Measurements from ENCODE around the gene DNAJB13. TPM values are rescaled to one million over a fixed set of nuclear protein-coding genes. Genes with fewer than 3 reads are reported as not detected.

The DNAJB13 gene
- total and polyA plus RNA-seq, 2 of the 13 experiments (the other 11 are each of a cell fraction or from before 2014, with no cell fraction given): 2.3 TPM; not detected in 1

DNA sequence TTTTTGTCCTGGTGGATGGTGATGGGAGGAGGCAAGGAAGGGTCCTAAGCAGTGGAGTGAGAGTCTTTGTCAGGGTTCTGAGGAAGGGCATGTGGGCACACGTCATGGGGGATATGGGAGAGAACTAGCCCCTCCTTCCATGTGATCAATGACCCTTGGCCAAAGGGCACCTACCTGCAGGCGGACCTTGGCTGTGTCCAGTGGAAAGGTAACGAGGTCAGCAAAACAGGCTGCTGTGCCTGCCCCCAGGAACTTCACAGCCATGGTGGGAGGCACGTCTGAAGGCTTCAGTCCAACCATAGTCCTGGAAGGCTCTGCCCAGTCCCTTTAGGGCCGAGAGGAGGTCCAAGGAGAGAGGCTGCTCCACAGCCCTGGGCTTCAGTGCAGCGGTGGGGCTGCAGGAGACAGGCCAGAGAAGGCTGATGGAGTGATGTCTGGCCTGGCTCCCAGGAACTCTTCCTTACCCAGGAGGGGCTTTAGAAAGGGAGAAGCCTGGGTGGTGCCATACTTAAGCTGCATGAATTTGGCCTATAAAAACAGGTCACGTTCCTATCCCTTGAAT is 56.0 kb downstream of the DNAJB13 start:
- H3K4me2 ChIP-seq (ENCODE audit: low read depth, low read length): no peak overlapping the region
- in situ Hi-C loops (cut with HindIII; ENCODE audit: extremely low pct_ligation_motif_present, low pct_unique_long_range_greater_than_20kb) (no loop called here), intact Hi-C loops (cut with micrococcal nuclease; ENCODE audit: unreplicated experiment) (no loop called here)
- no peak overlapping the region for H3K9ac ChIP-seq (ENCODE audit: insufficient read depth, low read depth, low read length)
- H3K4me1 ChIP-seq (ENCODE audit: insufficient read depth, low read length): peaks cover 41% of the 10 kb centered on the region
- H3K9me3 ChIP-seq (ENCODE audit: low read length): no peaks in the 10 kb centered on the region
- no TSS peak for BruUV-seq (replicated peaks)
- no peak overlapping the region; a peak in 1 of 6 replicates for H3K4me3 ChIP-seq (replicated peaks in 1 of 3; ENCODE audit: insufficient read depth in 1 of 3, low read depth in 2 of 3, low read length in 3 of 3)
- H4K20me1 ChIP-seq (ENCODE audit: insufficient read depth, low read length): no peaks in the 10 kb centered on the region
- ATAC-seq: peak; percentile 26; the same call in 2 of the 3 replicates
- WGBS (ENCODE audit: low lambda C conversion rate): 25% methylated on average over 5 of the region's 7 CpGs
- H3K27me3 ChIP-seq (ENCODE audit: control insufficient read depth in 1 of 2, insufficient read depth in 2 of 2, low read length in 2 of 2): no peaks in the 10 kb centered on the region
- no peak overlapping the region for H3K27ac ChIP-seq (ENCODE audit: extremely low read length, insufficient read depth, low read length)
- no peak for FAIRE-seq
- DNase-seq (ENCODE audit: low spot score): no peak
- ChIA-PET POLR2A (interaction anchor here (1.0 kb wide), 1 partner anchor 12 kb away, joined by 3 read pairs; no protein-coding TSS in a partner anchor), CTCF (ENCODE audit: low intra/inter-chr PET ratio, low total read pairs) (no interaction called here)
- H3K36me3 ChIP-seq (replicated peaks in 1 of 2; ENCODE audit: control insufficient read depth in 1 of 2, insufficient read depth in 2 of 2, low read length in 2 of 2): no peaks in the 10 kb centered on the region
- no peak overlapping the region for H2AFZ ChIP-seq (ENCODE audit: low read length)
- H3K79me2 ChIP-seq (ENCODE audit: insufficient read depth, low read length): no peaks in the 10 kb centered on the region
- TF ChIP-seq NR2F2 (IDR thresholded peaks at IDR 0.05; ENCODE audit: borderline replicate concordance, low read depth) (peak; percentile 44; the same call in 1 of the 2 replicates), HMG20A (CRISPR knock-in tag; IDR thresholded peaks at IDR 0.05; ENCODE audit: borderline replicate concordance) (no peak), KAT7 (CRISPR knock-in tag; IDR thresholded peaks at IDR 0.05; ENCODE audit: borderline replicate concordance) (no peak), RXRB (CRISPR knock-in tag; IDR thresholded peaks at IDR 0.05; ENCODE audit: borderline replicate concordance) (0 out of 2 replicates have a peak, but pooled peaks have one; percentile 14), NFRKB (IDR thresholded peaks at IDR 0.05) (no peak), HDAC1 (CRISPR knock-in tag; IDR thresholded peaks at IDR 0.05) (0 out of 2 replicates have a peak, but pooled peaks have one; percentile 44), ZFX (CRISPR knock-in tag; IDR thresholded peaks at IDR 0.05; ENCODE audit: low read depth) (0 out of 2 replicates have a peak, but pooled peaks have one; percentile 7), NCOR1 (IDR thresholded peaks at IDR 0.05; ENCODE audit: borderline replicate concordance, low read length) (0 out of 2 replicates have a peak, but pooled peaks have one; percentile 18), NR2F6 (IDR thresholded peaks at IDR 0.05) (no peak), NR2F6 (CRISPR knock-in tag; IDR thresholded peaks at IDR 0.05) (0 out of 2 replicates have a peak, but pooled peaks have one; percentile 14), ZNF563 (CRISPR knock-in tag; IDR thresholded peaks at IDR 0.05) (no peak)
- TF ChIP-seq, protein P1, sequence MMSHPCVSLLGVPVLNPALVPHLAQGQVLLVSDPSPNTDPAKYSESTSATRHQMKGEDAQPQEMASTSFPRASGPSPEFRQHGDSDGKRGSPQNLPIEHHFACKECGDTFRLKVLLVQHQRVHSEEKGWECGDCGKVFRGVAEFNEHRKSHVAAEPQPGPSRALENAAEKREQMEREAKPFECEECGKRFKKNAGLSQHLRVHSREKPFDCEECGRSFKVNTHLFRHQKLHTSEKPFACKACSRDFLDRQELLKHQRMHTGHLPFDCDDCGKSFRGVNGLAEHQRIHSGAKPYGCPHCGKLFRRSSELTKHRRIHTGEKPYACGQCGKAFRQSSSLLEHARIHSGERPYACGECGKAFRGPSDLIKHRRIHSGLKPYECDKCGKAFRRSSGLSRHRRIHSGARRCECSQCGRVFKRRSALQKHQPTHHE (CRISPR knock-in tag; IDR thresholded peaks at IDR 0.05; ENCODE audit: borderline replicate concordance): no peak
- TF ChIP-seq, protein P2, sequence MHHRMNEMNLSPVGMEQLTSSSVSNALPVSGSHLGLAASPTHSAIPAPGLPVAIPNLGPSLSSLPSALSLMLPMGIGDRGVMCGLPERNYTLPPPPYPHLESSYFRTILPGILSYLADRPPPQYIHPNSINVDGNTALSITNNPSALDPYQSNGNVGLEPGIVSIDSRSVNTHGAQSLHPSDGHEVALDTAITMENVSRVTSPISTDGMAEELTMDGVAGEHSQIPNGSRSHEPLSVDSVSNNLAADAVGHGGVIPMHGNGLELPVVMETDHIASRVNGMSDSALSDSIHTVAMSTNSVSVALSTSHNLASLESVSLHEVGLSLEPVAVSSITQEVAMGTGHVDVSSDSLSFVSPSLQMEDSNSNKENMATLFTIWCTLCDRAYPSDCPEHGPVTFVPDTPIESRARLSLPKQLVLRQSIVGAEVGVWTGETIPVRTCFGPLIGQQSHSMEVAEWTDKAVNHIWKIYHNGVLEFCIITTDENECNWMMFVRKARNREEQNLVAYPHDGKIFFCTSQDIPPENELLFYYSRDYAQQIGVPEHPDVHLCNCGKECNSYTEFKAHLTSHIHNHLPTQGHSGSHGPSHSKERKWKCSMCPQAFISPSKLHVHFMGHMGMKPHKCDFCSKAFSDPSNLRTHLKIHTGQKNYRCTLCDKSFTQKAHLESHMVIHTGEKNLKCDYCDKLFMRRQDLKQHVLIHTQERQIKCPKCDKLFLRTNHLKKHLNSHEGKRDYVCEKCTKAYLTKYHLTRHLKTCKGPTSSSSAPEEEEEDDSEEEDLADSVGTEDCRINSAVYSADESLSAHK (CRISPR knock-in tag; IDR thresholded peaks at IDR 0.05; ENCODE audit: borderline replicate concordance): no peak
- TF ChIP-seq, protein P3, sequence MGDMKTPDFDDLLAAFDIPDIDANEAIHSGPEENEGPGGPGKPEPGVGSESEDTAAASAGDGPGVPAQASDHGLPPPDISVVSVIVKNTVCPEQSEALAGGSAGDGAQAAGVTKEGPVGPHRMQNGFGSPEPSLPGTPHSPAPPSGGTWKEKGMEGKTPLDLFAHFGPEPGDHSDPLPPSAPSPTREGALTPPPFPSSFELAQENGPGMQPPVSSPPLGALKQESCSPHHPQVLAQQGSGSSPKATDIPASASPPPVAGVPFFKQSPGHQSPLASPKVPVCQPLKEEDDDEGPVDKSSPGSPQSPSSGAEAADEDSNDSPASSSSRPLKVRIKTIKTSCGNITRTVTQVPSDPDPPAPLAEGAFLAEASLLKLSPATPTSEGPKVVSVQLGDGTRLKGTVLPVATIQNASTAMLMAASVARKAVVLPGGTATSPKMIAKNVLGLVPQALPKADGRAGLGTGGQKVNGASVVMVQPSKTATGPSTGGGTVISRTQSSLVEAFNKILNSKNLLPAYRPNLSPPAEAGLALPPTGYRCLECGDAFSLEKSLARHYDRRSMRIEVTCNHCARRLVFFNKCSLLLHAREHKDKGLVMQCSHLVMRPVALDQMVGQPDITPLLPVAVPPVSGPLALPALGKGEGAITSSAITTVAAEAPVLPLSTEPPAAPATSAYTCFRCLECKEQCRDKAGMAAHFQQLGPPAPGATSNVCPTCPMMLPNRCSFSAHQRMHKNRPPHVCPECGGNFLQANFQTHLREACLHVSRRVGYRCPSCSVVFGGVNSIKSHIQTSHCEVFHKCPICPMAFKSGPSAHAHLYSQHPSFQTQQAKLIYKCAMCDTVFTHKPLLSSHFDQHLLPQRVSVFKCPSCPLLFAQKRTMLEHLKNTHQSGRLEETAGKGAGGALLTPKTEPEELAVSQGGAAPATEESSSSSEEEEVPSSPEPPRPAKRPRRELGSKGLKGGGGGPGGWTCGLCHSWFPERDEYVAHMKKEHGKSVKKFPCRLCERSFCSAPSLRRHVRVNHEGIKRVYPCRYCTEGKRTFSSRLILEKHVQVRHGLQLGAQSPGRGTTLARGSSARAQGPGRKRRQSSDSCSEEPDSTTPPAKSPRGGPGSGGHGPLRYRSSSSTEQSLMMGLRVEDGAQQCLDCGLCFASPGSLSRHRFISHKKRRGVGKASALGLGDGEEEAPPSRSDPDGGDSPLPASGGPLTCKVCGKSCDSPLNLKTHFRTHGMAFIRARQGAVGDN (CRISPR knock-in tag; IDR thresholded peaks at IDR 0.05): peak; percentile 33; the same call in 1 of the 2 replicates
- TF ChIP-seq, protein P4, sequence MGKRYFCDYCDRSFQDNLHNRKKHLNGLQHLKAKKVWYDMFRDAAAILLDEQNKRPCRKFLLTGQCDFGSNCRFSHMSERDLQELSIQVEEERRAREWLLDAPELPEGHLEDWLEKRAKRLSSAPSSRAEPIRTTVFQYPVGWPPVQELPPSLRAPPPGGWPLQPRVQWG (CRISPR knock-in tag; IDR thresholded peaks at IDR 0.05; ENCODE audit: borderline replicate concordance, low read depth): no peak
- TF ChIP-seq, protein P5, sequence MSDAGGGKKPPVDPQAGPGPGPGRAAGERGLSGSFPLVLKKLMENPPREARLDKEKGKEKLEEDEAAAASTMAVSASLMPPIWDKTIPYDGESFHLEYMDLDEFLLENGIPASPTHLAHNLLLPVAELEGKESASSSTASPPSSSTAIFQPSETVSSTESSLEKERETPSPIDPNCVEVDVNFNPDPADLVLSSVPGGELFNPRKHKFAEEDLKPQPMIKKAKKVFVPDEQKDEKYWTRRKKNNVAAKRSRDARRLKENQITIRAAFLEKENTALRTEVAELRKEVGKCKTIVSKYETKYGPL (CRISPR knock-in tag; IDR thresholded peaks at IDR 0.05): no peak

Measured in HepG2 (cell line).